ENCODE measurements around the gene ADAM12.

- TF ChIP-seq POLR2A (IDR thresholded peaks at IDR 0.05; ENCODE audit: low read depth, low read length) = no peak
- no peak for TF ChIP-seq POLR2AphosphoS5 (IDR thresholded peaks at IDR 0.05; ENCODE audit: low read depth, low read length)
- TF ChIP-seq TAF1 (IDR thresholded peaks at IDR 0.05; ENCODE audit: low read depth, low read length) = no peak
Measured at GRCh38 chr10:126420567-126421300, 32.5 kb upstream of the ADAM12 start.

Measured in GM12891 (cell line).